Measurements from ENCODE around the gene SARDH.
"Not testable (repeated sequence)": the region's sequence is repeated elsewhere in the genome, so short reads cannot be mapped to it uniquely, and the experiment has no call there.

SARDH gene

GRCh38 chr9:133640580-133641395 is 97.4 kb downstream of the SARDH start:
- no peak for DNase-seq

- no peak for DNase-seq
Observed at GRCh38 chr9:133640160-133640559, 98.0 kb downstream of the SARDH start.

GRCh38 chr9:133639613-133640012 is 98.5 kb downstream of the SARDH start:
- no peak for DNase-seq

- no peak for DNase-seq
Observed at GRCh38 chr9:133638711-133639110, 99.4 kb downstream of the SARDH start.

- no peak for DNase-seq
Observed at GRCh38 chr9:133638076-133638475, 100.1 kb downstream of the SARDH start.

- DNase-seq = no peak
Observed at GRCh38 chr9:133637451-133638055, 100.6 kb downstream of the SARDH start.

- no peak for DNase-seq
Observed at GRCh38 chr9:133636902-133637301, 101.2 kb downstream of the SARDH start.

- DNase-seq = no peak
Observed at GRCh38 chr9:133635533-133636531, 102.3 kb downstream of the SARDH start, which contains the start of gene DBH. TSS of gene DBH (plus strand) at chr9:133636363. CDS start at chr9:133636372, 9 bp downstream.

GRCh38 chr9:133635098-133635497 is 103.1 kb downstream of the SARDH start:
- DNase-seq = no peak

- no peak for DNase-seq
Observed at GRCh38 chr9:133634081-133634691, 104.0 kb downstream of the SARDH start.

- no peak for DNase-seq
Observed at GRCh38 chr9:133633681-133634080, 104.5 kb downstream of the SARDH start.

- DNase-seq = no peak
Observed at GRCh38 chr9:133632806-133633680, 105.1 kb downstream of the SARDH start.

- no peak for DNase-seq
Observed at GRCh38 chr9:133631111-133631510, 107.0 kb downstream of the SARDH start.

- no peak for DNase-seq
Observed at GRCh38 chr9:133629221-133630110, 108.7 kb downstream of the SARDH start.

- no peak for DNase-seq
Observed at GRCh38 chr9:133628766-133629165, 109.4 kb downstream of the SARDH start.

- no peak for DNase-seq
Observed at GRCh38 chr9:133627341-133627740, 110.8 kb downstream of the SARDH start.

GRCh38 chr9:133626008-133626407 is 112.1 kb downstream of the SARDH start:
- DNase-seq = not testable (repeated sequence)

GRCh38 chr9:133622555-133622954 is 115.6 kb downstream of the SARDH start:
- DNase-seq = no peak

- DNase-seq = no peak
Observed at GRCh38 chr9:133621725-133622267, 116.4 kb downstream of the SARDH start.

- DNase-seq = no peak
Observed at GRCh38 chr9:133619791-133620190, 118.4 kb downstream of the SARDH start.

All from cortex of kidney (tissue), 1 donor.